GM12801 (cell line): ENCODE measurements around the gene DNAJC12.

Experiments used
- TF ChIP-seq, protein P1 (sequence below): IDR thresholded peaks from one replicate; pipeline ENCODE4 v1.5.1; 2011; ENCODE audit warnings: control low read depth; ENCODE audit not compliant: insufficient read length; ENCODE audit errors: extremely low read depth

Gene DNAJC12

DNA sequence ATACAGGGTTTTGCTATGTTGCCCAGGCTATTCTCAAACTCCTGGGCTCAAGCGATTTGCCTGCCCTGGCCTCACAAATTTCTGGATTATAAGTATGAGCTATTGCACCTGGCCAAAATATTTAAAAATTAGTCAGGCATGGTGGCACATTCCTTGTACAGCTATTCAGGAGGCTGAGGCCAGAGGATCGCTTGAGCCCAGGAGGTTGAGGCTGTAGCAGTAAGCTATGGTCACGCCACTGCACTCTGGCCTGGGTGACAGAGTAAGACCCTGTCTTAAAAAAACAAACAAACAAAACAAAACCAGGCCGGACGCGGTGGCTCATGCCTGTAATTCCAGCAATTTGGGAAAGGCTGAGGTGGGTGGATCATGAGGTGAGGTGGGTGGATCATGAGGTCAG is 32.0 kb upstream of the DNAJC12 start:
- TF ChIP-seq, protein P1, sequence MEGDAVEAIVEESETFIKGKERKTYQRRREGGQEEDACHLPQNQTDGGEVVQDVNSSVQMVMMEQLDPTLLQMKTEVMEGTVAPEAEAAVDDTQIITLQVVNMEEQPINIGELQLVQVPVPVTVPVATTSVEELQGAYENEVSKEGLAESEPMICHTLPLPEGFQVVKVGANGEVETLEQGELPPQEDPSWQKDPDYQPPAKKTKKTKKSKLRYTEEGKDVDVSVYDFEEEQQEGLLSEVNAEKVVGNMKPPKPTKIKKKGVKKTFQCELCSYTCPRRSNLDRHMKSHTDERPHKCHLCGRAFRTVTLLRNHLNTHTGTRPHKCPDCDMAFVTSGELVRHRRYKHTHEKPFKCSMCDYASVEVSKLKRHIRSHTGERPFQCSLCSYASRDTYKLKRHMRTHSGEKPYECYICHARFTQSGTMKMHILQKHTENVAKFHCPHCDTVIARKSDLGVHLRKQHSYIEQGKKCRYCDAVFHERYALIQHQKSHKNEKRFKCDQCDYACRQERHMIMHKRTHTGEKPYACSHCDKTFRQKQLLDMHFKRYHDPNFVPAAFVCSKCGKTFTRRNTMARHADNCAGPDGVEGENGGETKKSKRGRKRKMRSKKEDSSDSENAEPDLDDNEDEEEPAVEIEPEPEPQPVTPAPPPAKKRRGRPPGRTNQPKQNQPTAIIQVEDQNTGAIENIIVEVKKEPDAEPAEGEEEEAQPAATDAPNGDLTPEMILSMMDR: no peak

DNA sequence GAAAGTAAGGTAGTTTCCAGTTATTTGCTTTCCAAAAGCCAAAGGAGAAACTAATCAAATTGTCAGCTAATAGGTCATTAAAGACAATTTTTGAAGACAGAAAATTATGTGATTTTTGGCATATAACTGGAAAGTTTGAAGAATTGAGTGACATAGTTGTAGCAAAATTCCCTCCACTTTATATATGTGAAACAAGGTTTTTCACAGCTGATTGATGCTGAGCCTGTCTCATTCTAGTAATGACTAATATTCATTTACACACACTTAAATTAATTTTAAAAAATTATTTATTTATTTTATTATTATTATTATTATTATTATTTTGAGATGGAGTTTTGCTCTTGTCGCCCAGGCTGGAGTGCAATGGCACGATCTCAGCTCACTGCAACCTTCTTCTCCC is 30.1 kb upstream of the DNAJC12 start:
- TF ChIP-seq, protein P1: no peak

DNA sequence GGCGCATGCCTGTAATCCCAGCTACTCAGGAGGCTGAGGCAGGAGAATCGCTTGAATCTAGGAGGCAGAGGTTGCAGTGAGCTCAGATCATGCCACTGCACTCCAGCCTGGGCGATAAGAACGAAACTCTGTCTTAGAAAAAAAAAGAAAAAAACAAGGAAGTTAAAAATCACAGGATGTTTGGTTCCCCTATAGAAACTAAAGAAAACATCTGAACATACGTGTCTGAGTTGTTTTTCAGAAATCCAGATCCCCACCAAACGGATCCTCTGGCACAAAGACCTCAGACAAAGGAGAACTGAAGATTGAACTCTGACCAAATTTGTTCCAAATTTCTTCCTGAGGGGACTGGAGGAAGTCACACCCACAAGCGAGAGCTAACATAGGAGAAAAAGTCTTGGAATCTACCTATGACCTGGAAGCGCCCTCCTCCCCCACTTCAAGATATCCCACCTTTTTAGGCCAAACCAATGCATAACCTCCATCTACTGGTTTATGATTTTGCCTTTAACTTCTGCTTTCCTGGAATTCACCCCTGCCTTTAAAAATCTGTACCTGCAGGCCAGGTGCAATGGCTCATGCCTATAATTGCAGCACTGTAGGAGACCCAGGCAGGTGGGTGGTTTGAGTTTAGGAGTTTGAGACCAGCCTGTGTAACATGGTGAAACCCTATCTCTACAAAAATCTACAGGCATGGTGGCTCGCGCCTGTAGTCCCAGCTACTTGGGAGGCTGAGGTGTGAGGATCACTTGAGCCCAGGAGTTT is 26.8 kb upstream of the DNAJC12 start:
- TF ChIP-seq, protein P1: no peak

GRCh38 chr10:67863094-67863493 is 25.1 kb upstream of the DNAJC12 start:
- TF ChIP-seq, protein P1: no peak

- TF ChIP-seq, protein P1: no peak
Observed at GRCh38 chr10:67861750-67862432, 23.9 kb upstream of the DNAJC12 start.

DNA sequence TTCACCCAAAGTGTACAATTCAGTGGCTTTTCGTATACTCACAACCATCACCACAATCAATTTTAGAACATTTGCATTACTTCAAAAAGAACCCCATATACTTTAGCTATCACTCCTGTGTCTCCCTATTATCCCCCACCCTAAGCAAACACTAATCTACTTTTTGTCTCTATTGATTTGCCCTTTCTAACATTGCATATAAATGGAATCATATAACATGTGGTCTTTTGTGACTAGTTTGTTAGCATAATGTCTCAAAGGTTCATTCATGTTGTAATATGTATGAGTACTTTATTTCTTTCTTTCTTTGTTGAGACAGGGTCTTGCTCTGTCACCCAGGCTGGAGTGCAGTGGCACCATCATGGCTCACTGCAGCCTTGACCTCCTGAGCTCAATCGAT is 21.0 kb upstream of the DNAJC12 start:
- TF ChIP-seq, protein P1: no peak

GRCh38 chr10:67853512-67853911 is 15.5 kb upstream of the DNAJC12 start:
- TF ChIP-seq, protein P1: no peak
